GM10248 (cell line): ENCODE results near the gene GALNT5.

Experiments
- CTCF ChIA-PET: fragments of 300-600 bp; sonication (Branson Sonifier 250); formaldehyde crosslinking; extraction: SDS; loops from one replicate; lab custom pipeline; 2021; ENCODE audit warnings: antibody characterized with exemption; lab: Yijun Ruan, JAX
- POLR2A ChIA-PET: fragments of 350-650 bp; sonication (Branson Sonifier 250); formaldehyde crosslinking; extraction: SDS; loops from one replicate; lab custom pipeline; 2020; ENCODE audit warnings: antibody characterized with exemption; lab: Yijun Ruan, JAX
- DNase-seq: peaks from one replicate; pipeline ENCODE4 v3.0.0; 2012; ENCODE audit errors: extremely low spot score
- TF ChIP-seq, protein P1 (sequence below): IDR thresholded peaks from 2 replicates; pipeline ENCODE4 v1.5.1; 2012; ENCODE audit warnings: mild to moderate bottlenecking, low read depth; ENCODE audit errors: extremely low read depth, missing control alignments, control extremely low read depth

GALNT5 gene

DNA sequence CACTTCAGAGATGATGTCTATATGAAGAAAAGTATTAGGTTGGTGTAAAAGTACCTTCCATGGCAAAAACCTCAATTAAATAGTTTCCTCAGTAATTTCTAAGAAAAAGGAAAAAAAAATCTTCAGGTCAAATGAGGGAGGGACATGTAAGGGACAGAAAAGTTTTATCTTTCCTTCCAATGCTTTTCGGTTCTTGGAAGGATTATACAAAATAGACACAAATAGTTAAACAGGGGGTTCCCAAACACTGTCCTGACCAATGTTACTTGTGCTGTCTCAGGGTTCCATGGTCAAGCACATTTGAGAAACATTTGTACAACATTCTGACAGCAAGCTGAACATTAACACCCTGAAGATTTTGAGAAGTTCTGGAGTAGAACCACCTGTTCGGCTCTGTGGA lies 46.1 kb downstream of the GALNT5 start:
- ChIA-PET POLR2A (no interaction called here), CTCF (interaction anchor here (1.0 to 12.0 kb wide), 30 partner anchors 8 to 1451 kb away, joined by 3 to 258 read pairs (median 7); partner anchors contain the start of genes CYTIP and ERMN)
- DNase-seq, result no peak
- TF ChIP-seq, protein P1, sequence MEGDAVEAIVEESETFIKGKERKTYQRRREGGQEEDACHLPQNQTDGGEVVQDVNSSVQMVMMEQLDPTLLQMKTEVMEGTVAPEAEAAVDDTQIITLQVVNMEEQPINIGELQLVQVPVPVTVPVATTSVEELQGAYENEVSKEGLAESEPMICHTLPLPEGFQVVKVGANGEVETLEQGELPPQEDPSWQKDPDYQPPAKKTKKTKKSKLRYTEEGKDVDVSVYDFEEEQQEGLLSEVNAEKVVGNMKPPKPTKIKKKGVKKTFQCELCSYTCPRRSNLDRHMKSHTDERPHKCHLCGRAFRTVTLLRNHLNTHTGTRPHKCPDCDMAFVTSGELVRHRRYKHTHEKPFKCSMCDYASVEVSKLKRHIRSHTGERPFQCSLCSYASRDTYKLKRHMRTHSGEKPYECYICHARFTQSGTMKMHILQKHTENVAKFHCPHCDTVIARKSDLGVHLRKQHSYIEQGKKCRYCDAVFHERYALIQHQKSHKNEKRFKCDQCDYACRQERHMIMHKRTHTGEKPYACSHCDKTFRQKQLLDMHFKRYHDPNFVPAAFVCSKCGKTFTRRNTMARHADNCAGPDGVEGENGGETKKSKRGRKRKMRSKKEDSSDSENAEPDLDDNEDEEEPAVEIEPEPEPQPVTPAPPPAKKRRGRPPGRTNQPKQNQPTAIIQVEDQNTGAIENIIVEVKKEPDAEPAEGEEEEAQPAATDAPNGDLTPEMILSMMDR, result no peak

DNA sequence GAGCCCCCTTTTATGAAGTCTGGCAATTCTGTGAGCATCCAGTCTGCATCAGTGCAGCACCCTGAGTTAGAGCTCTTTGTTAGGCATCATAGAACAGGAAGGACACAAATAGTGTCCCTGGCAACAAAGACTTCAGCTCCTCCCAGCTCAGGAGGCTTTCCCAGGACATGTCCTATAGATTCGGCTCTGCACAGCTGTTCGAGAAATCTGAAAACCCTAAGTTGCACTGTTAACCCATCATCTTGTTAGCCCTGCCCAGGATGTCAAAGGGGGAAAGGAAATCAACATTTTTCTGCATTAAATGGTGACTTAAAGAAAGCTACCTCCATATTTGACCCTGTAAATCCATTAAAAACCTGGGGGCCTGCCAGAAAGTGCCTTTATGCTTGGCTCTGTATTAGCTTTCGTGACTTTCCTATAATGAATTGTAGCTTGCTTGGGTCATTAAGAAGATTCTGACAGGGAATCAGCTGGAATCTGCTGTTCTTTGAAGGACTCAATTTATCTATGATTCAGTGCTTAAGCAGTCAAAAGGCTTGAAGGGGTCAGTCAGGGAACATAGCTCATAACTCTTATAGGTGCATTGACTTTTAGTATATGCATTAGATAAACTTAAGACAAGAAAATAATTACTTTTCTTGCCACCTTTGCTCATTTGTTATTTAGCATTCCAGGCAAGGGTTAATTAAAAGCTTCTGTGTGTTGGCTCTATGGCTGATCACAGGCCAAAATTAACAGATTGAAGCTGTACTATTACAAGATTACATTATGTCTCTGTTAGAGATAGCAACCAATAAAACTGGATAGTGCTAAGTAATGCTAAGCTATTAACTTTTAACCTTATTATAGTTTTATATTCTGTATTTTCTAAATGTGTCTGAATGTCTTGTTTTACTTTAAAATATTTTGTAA lies 47.6 kb downstream of the GALNT5 start:
- TF ChIP-seq, protein P1, result no peak
- no peak for DNase-seq
- ChIA-PET POLR2A (interaction anchor here (0.5 to 0.6 kb wide), 2 partner anchors 132 to 136 kb away, joined by 3 to 7 read pairs; no protein-coding TSS in a partner anchor), CTCF (interaction anchor here (0.8 to 12.0 kb wide), 17 partner anchors 9 to 1449 kb away, joined by 3 to 258 read pairs (median 6); partner anchors contain the start of gene ERMN)

GRCh38 chr2:157305723-157306110 lies 48.2 kb downstream of the GALNT5 start:
- DNase-seq, result no peak
- CTCF ChIA-PET, result interaction anchor here (1.0 to 12.0 kb wide), 12 partner anchors 11 to 1449 kb away, joined by 3 to 258 read pairs (median 7); partner anchors contain the start of gene ERMN
- POLR2A ChIA-PET, result no interaction called here
- TF ChIP-seq, protein P1, result no peak

GRCh38 chr2:157307021-157307420 lies 49.5 kb downstream of the GALNT5 start:
- TF ChIP-seq, protein P1, result no peak
- no peak for DNase-seq
- ChIA-PET POLR2A (no interaction called here), CTCF (interaction anchor here (1.0 to 12.0 kb wide), 10 partner anchors 8 to 1438 kb away, joined by 3 to 258 read pairs (median 3); partner anchors contain the start of gene ERMN)

GRCh38 chr2:157309878-157310277 lies 52.4 kb downstream of the GALNT5 start:
- POLR2A ChIA-PET, result no interaction called here
- TF ChIP-seq, protein P1, result no peak
- DNase-seq, result no peak
- CTCF ChIA-PET, result interaction anchor here (2.2 to 12.0 kb wide), 3 partner anchors 8 to 182 kb away, joined by 5 to 258 read pairs (median 23); partner anchors contain the start of gene ERMN

DNA sequence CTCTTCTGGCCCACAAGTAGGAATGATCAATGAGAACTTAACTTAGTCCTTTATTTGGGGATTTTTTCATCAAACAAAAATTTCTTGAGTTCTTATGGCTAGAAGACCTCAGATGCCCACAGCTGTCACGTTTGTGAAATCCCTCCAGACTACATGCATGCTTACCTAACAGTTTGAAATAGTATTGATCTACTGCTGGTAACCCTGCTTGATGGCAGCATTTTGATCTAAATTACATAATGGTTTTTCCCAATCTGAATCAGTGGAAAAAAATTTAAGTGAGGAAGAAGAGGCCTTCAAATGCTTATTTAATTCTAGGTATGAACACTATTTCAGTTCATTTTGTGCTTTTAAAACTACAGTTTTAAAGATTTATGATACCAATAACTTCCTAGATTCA lies 54.2 kb downstream of the GALNT5 start:
- POLR2A ChIA-PET, result no interaction called here
- TF ChIP-seq, protein P1, result no peak
- DNase-seq, result no peak
- CTCF ChIA-PET, result interaction anchor here (2.6 to 12.0 kb wide), 2 partner anchors 10 to 21 kb away, joined by 23 to 258 read pairs; partner anchors contain the start of gene ERMN
